PC-3 (cell line): ENCODE measurements around the gene SULT2B1. TPM values are rescaled to one million over a fixed set of nuclear protein-coding genes. Genes with fewer than 3 reads are reported as not detected.
A peak's percentile ranks its signal among the peaks of the same experiment; 100 is the strongest.

Experiments used
- ATAC-seq: fragments of 200-7000 bp; cut with Tn5 transposase; 2 replicates; pipeline ENCODE4 v1.9.1; 2020; ENCODE audit warnings: mild to moderate bottlenecking, moderate library complexity
- BruUV-seq: library from RNA; stranded (reverse); fragments of 400-500 nt; replicated peaks from 2 replicates; lab custom pipeline; 2021; lab: Mats Ljungman, UMichigan
- CTCF ChIA-PET: fragments of 300-600 bp; sonication (Branson Sonifier 250); formaldehyde crosslinking; loops from one replicate; lab custom pipeline; 2022; ENCODE audit warnings: antibody characterized with exemption; lab: Charles Lee
- POLR2A ChIA-PET: fragments of 300-600 bp; sonication (Branson Sonifier 250); formaldehyde crosslinking; loops from one replicate; lab custom pipeline; 2022; ENCODE audit warnings: antibody characterized with exemption; ENCODE audit not compliant: unreplicated experiment; lab: Charles Lee
- DNase-seq: peaks from one replicate; pipeline ENCODE4 v3.0.0-alpha.2; 2015
- H2AFZ ChIP-seq: fragments of 300-600 bp; sonication (generic); 2 replicates; pipeline ENCODE4 v1.6.0; 2016; ENCODE audit warnings: antibody characterized with exemption, low read length
- H3F3A ChIP-seq: fragments of 300-600 bp; sonication (generic); one replicate; pipeline ENCODE4 v1.6.0; 2017; ENCODE audit warnings: antibody characterized with exemption, low read length, control low read depth, mild to moderate bottlenecking; ENCODE audit not compliant: unreplicated experiment
- H3K27ac ChIP-seq: fragments of 300-600 bp; sonication (generic); 2 replicates; pipeline ENCODE4 v1.5.1; 2016; ENCODE audit warnings: mild to moderate bottlenecking, low read length
- H3K27me3 ChIP-seq: fragments of 300-600 bp; sonication (generic); 2 replicates; pipeline ENCODE4 v1.6.1; 2016; ENCODE audit warnings: low read length, mixed read lengths
- H3K36me3 ChIP-seq: fragments of 300-600 bp; sonication (generic); 2 replicates; pipeline ENCODE4 v1.6.1; 2016; ENCODE audit warnings: low read depth, mixed run types, low read length, mixed read lengths
- H3K4me1 ChIP-seq: fragments of 300-600 bp; sonication (generic); 2 replicates; pipeline ENCODE4 v1.5.1; 2016; ENCODE audit warnings: low read length; ENCODE audit not compliant: insufficient read depth
- H3K4me2 ChIP-seq: fragments of 300-600 bp; sonication (generic); 2 replicates; pipeline ENCODE4 v1.6.0; 2016; ENCODE audit warnings: low read length
- H3K4me3 ChIP-seq: fragments of 300-600 bp; sonication (generic); 2 replicates; pipeline ENCODE4 v1.5.1; 2016; ENCODE audit warnings: mild to moderate bottlenecking, low read length, mixed read lengths
- H3K79me2 ChIP-seq: fragments of 300-600 bp; sonication (generic); 2 replicates; pipeline ENCODE4 v1.6.1; 2017; ENCODE audit warnings: low read length, mixed read lengths
- H3K9ac ChIP-seq: fragments of 300-600 bp; sonication (generic); 2 replicates; pipeline ENCODE4 v1.6.0; 2016; ENCODE audit warnings: mild to moderate bottlenecking, low read length
- H3K9me2 ChIP-seq: fragments of 300-600 bp; sonication (generic); replicated peaks from 2 replicates; pipeline ENCODE4 v1.6.1; 2016; ENCODE audit warnings: mixed run types, low read length, mixed read lengths
- H3K9me3 ChIP-seq: fragments of 300-600 bp; sonication (generic); 2 replicates; pipeline ENCODE4 v1.6.1; 2016; ENCODE audit warnings: low read length, mixed read lengths
- H4K20me1 ChIP-seq: fragments of 300-600 bp; sonication (generic); 2 replicates; pipeline ENCODE4 v1.6.1; 2016; ENCODE audit warnings: low read length, mixed read lengths
- EZH2 ChIP-seq: fragments of 300-600 bp; sonication (generic); IDR thresholded peaks from one replicate; pipeline ENCODE4 v1.6.1; 2017; ENCODE audit warnings: antibody characterized with exemption, mild to moderate bottlenecking, low read length; ENCODE audit not compliant: unreplicated experiment
- EZH2phosphoT487 ChIP-seq: fragments of 300-600 bp; sonication (generic); IDR thresholded peaks from 2 replicates; pipeline ENCODE4 v1.6.1; 2018; ENCODE audit warnings: mild to moderate bottlenecking, antibody characterized with exemption, low read length, borderline replicate concordance
- intact Hi-C: fragments of 100-400 bp; cut with micrococcal nuclease; formaldehyde crosslinking; loops from 2 replicates; pipeline ENCODE4 v1.9.0; 2023
- total RNA-seq: library from RNA; depleted of rRNA; stranded (reverse); fragments of >200 nt; gene quantifications from 2 replicates; pipeline ENCODE4 v1.2.3, GENCODE V29; 2014
- TF ChIP-seq, protein P1 (sequence below): fragments of 300-600 bp; sonication (generic); conservative IDR thresholded peaks from 2 replicates; pipeline ENCODE4 v1.5.1; 2017; ENCODE audit warnings: antibody characterized with exemption, low read depth, mild to moderate bottlenecking, low read length

The SULT2B1 gene
- total RNA-seq, 1 experiment from 2014 or later: 6.7 TPM

DNA sequence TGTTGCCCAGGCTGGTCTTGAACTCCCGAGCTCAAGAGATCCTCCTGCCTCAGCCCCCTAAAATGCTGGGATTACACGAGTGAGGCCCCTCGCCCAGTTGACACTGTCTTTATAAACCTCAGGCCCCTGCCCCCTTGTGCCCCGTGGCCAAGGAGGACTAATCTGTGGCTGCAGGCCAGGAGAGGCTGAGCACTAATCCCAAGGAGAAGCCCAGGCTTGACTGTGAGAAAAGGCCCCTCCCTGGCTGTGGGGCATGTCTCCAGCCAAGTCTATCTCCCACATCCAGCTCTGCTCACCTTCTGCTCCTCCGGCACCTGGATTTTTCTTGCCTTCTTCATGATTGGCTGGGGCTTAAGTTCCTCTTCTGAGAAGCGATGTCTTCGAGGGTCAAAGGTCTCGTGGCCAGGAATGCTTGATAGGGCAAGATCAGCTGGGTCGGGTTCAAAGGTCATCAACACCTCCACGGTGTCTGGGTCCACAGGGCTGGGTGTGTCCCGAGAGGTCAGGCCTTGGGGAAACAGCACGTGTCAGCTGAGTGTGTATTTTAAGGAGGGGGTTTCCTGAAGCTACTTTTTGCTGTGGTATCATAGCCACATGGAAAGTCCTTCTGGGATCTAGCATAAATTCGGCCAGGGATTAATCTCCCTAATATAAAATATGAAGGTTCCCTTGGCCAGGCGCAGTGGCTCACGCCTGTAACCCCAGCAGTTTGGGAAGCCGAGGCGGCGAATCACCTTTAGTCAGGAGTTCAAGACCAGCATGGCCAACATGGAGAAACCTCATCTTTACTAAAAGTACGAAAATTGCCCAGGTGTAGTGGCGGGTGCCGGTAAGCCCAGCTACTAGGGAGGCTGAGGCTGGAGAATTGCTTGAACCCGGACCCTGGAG lies 81.4 kb downstream of the SULT2B1 start:
- no peak overlapping the region for H3K9ac ChIP-seq
- H3K4me3 ChIP-seq: no peak overlapping the region
- ChIA-PET POLR2A (interaction anchor here (0.7 kb wide), 1 partner anchor 14 kb away, joined by 5 read pairs; the partner anchor contains the start of gene SPHK2), CTCF (no interaction called here)
- no peak overlapping the region for H2AFZ ChIP-seq
- no TSS peak for BruUV-seq
- DNase-seq: no peak
- H3K36me3 ChIP-seq: no peaks in the 10 kb centered on the region
- TF ChIP-seq EZH2 (no peak), EZH2phosphoT487 (no peak)
- TF ChIP-seq, protein P1, sequence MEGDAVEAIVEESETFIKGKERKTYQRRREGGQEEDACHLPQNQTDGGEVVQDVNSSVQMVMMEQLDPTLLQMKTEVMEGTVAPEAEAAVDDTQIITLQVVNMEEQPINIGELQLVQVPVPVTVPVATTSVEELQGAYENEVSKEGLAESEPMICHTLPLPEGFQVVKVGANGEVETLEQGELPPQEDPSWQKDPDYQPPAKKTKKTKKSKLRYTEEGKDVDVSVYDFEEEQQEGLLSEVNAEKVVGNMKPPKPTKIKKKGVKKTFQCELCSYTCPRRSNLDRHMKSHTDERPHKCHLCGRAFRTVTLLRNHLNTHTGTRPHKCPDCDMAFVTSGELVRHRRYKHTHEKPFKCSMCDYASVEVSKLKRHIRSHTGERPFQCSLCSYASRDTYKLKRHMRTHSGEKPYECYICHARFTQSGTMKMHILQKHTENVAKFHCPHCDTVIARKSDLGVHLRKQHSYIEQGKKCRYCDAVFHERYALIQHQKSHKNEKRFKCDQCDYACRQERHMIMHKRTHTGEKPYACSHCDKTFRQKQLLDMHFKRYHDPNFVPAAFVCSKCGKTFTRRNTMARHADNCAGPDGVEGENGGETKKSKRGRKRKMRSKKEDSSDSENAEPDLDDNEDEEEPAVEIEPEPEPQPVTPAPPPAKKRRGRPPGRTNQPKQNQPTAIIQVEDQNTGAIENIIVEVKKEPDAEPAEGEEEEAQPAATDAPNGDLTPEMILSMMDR: no peak
- no peak overlapping the region for H3K27ac ChIP-seq
- H3K4me2 ChIP-seq: no peak overlapping the region; the same call in 1 of the 2 replicates
- no peaks in the 10 kb centered on the region for H4K20me1 ChIP-seq
- H3K9me2 ChIP-seq: no peaks in the 10 kb centered on the region
- H3K9me3 ChIP-seq: no peaks in the 10 kb centered on the region
- no peaks in the 10 kb centered on the region for H3K79me2 ChIP-seq
- no peaks in the 10 kb centered on the region for H3K27me3 ChIP-seq
- H3K4me1 ChIP-seq: peaks cover 24% of the 10 kb centered on the region
- peaks cover 3% of the 10 kb centered on the region for H3F3A ChIP-seq
- ATAC-seq: no peak
- intact Hi-C loops: no loop called here

DNA sequence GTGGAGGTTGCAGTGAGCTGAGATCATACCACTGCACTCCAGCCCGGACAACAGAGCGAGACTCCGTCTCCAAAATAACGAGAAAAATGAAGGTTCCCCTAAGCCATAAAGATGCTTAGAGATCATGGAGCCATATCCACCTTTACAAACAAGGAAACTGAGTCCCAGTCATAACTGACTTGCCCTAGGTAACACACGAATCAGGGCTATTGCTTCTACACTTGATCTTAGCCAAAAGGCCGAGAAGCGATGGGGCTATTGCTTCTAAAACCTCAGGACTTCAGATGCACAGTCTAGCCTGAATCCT lies 82.0 kb downstream of the SULT2B1 start:
- Histone ChIP-seq H3K36me3 (no peaks in the 10 kb centered on the region), H4K20me1 (no peaks in the 10 kb centered on the region), H2AFZ (0 out of 2 replicates have a peak overlapping the region, but pooled peaks have one; percentile 33), H3K4me2 (peak overlapping the region; percentile 96), H3K9ac (no peak overlapping the region), H3K4me1 (peaks cover 24% of the 10 kb centered on the region), H3K9me2 (no peaks in the 10 kb centered on the region), H3K27me3 (no peaks in the 10 kb centered on the region), H3K9me3 (no peaks in the 10 kb centered on the region), H3K4me3 (peak overlapping the region; percentile 7; the same call in 1 of the 2 replicates), H3K79me2 (no peaks in the 10 kb centered on the region), H3F3A (peaks cover 3% of the 10 kb centered on the region), H3K27ac (no peak overlapping the region)
- no TSS peak for BruUV-seq
- DNase-seq (no peak), ATAC-seq (no peak)
- ChIA-PET POLR2A (interaction anchor here (0.7 kb wide), 1 partner anchor 87 kb away, joined by 4 read pairs; no protein-coding TSS in a partner anchor), CTCF (no interaction called here)
- intact Hi-C loops: no loop called here
- TF ChIP-seq, protein P1: no peak
- TF ChIP-seq EZH2phosphoT487 (no peak), EZH2 (no peak)
